GM12892 (cell line): ENCODE results near the gene SYT5.

Experiments
- POLR2AphosphoS5 ChIP-seq: IDR thresholded peaks from 2 replicates; pipeline ENCODE4 v1.6.1; 2011; ENCODE audit warnings: low read depth, low read length, control low read depth
- TAF1 ChIP-seq: IDR thresholded peaks from 2 replicates; pipeline ENCODE4 v1.6.1; 2011; ENCODE audit warnings: low read depth, mild to moderate bottlenecking, control low read depth, low read length, borderline replicate concordance

- TF ChIP-seq POLR2AphosphoS5 (0 out of 2 replicates have a peak, but pooled peaks have one; percentile 18), TAF1 (no peak)
Observed at GRCh38 chr19:55225415-55225958, 45.4 kb upstream of the SYT5 start.
